ENCODE results near the gene GPR146.
A peak's percentile ranks its signal among the peaks of the same experiment; 100 is the strongest.
"Not testable (repeated sequence)": the region's sequence is repeated elsewhere in the genome, so short reads cannot be mapped to it uniquely, and the experiment has no call there.

The GPR146 gene

DNA sequence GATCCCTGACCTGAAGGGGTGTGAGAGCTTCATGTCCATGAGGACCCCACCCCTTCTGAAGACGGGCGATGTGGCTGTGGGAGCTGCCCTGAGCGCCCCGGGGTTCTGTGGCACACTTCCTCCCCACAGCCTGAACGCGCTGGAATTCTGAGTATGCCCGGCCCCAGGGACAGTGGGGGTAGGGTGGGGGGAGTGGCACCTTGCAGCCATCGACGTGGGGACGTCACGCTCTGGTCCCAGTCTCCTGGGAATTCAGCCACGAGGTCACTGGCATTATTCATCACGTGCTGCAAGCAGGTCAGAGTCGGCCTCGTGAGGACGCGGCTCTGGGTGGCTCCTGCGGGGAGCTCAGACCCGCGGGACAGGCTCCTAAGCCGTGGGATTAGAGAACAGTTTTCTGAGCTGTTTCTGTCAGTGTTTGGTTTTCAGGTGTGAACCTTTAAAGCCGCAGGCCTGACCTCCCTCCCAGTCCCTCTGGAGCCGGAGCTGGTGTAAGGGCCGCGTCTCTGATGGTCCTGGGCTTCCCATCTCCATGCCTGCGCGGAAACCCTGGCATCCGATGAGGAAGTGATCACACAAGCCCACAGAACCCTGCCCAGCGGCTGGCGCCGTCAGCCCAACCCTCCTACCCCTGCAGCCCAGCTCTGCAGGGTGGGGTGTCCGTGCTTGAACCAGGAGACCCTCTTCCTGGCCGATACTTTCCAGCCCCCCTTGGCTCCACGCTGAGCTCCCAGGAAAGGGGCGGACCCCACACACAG lies 16.1 kb downstream of the GPR146 start:
- no peak for DNase-seq

- DNase-seq, result no peak
Measured at GRCh38 chr7:1061180-1061579, 16.8 kb downstream of the GPR146 start.

DNA sequence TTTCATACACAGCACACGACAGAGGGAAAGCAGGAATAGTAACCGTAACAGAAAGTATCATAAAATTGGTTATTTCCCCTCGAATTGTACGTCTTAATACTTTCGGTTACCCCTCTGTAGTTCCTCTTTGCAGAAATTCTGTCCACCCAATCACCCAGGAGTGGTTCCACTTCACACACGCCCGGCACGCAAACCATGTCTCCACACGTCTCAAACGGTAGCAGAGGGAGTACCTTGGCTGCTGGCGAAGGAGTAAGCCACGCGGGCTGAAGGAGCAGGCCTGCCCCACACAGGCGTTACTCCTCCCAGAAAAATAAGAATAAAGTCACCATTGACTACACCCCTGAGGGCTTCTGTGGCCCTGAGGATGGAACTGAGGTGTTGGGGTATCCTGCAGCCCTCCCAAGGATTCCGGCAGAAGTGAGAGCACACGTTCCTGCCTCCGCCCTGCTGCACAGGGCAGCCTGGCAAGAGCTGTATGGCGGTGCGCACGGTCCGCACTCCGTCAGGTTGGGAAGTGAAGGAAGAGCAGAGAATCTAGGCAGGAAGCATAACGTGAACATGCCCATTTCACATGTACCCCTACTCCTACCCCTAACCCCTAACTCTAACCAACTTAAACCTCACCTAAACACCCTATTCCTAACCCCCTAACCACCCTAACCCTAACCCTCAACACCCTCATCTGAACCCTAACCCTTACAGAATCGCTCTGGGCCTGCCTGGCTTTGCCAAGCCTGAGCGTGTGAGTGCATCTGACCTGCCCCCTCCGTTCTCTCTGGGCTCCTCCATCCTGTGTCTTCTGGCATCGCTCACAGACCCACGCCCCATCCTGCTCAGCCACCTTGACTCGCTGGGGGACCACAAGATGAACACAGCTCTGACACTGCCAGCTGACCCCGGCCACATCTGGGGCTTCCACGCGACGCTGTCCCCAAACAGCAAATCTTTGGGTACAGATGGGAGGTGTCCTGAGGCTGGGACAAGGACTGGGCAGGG lies 18.2 kb downstream of the GPR146 start:
- no peak for DNase-seq

DNA sequence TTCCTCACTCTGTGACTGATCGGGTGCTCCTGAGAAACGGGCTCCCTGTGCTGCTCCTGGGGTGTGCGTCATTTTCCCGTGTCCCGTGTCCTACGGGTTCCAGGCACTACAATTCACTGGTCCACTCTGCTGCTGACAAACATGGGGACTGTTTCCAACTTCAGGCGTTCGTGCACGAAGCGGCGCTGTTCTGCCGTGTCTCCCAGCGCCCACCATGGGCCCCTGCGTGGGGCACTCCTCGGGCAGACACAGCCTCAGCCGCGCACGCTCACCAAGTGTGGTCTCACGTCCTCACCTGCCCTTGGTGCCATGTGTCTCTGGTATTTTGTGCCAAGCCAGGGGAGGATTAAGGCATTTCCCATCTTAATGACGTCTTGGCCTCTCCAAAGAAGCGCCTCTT lies 19.0 kb downstream of the GPR146 start:
- no peak for DNase-seq

DNA sequence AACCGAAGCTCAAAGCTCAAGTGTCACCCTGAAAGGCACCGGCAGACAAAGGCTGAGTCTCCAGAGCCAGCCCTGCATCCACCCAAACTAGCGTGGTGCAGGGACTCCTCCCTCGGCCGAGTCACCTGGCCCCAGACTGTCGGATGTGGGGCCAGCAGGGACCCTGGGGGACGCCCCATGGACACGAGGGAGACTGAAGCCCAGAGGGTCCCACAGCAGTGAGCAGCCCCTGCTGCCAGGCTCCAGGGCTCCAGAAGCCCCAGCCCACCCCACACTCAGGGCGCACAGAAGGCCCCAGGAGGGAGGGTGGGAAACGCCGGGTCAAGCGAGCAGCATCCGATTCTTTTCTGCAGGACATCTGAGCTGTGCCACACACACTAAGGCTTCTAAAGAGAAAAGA lies 20.2 kb downstream of the GPR146 start:
- DNase-seq, result no peak

DNA sequence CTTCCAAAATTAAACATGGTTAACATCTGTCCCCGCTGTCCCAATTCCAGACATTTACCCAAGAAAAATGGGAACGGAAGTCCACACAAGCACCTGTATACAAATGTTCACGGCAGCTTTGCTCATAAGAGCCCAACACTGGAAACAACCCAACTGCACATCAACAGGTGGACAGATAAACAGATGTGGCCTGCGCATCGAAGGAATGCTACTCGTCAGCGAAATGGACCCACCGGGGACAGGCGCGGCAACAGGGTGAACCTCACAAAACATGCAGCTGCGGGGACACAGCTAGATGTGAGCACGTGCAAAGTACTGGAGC lies 20.9 kb downstream of the GPR146 start:
- DNase-seq, result no peak

DNA sequence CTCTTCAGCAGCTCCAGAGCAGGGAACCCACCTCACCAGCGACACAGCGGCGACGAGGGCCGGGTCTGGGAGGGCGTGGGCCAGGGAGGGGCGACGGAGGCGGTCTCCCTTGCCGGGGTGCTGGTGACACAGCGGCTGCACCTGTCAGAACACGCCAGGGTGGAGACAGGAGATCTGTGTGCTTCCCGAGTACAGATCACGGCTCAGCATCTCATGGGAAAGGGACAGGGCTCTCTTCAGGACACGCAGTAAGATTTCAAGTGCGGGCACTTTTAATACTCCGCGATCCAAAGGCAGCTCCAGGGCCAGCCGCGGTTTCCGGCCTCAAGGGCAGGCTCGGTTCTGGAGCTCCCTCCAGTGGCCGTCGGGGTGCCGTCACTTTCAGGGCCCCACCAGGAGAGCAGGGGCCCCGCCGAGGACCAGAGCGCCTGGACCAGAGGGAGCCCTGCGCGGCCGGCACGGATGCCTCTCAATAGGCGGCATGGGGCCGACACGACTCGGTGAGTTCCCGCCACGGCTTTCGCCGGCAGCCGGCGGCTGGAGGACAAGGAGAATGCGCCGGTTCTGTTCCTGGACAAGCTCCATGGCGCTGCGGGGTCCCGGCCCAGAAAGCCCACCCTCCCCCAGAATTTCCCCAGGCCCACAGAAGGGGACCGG lies 21.4 kb downstream of the GPR146 start:
- DNase-seq, result peak; percentile 87

DNA sequence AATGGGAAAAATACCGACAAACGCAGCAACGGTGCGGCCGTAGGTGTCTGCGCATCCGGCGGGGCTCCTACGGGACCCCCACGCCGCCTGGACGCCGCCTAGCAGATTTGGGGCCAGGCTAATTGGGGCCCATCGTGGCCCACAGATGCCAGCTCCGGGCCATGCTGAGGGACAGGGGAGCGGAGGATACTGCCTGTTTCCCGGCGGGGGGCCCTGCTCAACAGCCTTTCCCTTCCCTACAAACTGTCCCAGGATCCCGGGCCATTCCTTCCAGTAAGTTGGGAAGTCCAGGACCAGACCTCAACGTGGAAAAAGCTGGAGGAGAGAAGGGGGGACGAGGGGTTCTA lies 21.9 kb downstream of the GPR146 start:
- no peak for DNase-seq

DNA sequence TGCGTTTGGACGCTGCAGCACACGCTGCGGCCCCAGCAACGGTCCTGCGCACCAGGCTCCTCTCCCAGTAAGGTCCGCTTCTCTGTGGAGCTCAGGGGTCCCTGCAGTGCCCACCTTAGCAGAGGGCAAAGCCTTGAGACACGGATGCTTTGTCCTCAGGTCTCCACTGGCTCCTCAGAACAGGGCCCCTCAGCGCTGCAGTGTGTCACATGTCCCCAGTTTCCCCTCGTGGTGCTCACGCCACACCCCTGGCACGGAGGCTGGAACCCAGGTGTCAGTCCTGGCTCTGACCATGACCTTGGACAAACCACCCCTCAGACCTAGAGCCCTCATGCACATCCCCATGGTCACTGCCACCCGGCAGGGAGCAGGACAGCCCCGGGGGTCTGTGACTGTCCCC lies 23.7 kb downstream of the GPR146 start:
- DNase-seq, result no peak

- DNase-seq, result no peak
Measured at GRCh38 chr7:1068619-1069018, 24.3 kb downstream of the GPR146 start.

GRCh38 chr7:1070544-1071011 lies 26.2 kb downstream of the GPR146 start:
- no peak for DNase-seq

GRCh38 chr7:1071731-1072254 lies 27.4 kb downstream of the GPR146 start:
- no peak for DNase-seq

- no peak for DNase-seq
Measured at GRCh38 chr7:1073142-1073977, 29.0 kb downstream of the GPR146 start.

- not testable (repeated sequence) for DNase-seq
Measured at GRCh38 chr7:1074018-1074417, 29.7 kb downstream of the GPR146 start.

GRCh38 chr7:1074593-1075431 lies 30.5 kb downstream of the GPR146 start:
- no peak for DNase-seq

GRCh38 chr7:1076184-1077072 lies 32.1 kb downstream of the GPR146 start:
- DNase-seq, result no peak

DNA sequence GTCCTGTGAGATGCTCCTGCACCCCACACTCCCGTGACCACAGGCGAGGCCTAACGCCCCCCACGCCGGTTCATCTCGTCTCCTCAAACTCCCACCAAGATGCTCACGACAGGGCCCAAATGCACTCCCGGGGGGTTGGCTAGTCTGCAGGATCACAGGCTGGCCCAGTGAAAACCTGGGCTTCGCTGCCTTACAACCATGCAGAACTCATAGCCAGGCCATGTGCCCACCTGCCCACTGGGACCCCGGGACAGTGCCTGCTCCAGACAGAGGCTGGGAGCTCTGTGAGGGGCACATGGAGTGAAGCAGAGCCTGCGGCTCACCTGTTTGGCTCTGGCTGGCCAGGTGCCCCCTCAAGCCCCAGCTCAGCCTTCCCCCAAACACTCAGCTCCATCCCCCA lies 34.2 kb downstream of the GPR146 start:
- no peak for DNase-seq

DNA sequence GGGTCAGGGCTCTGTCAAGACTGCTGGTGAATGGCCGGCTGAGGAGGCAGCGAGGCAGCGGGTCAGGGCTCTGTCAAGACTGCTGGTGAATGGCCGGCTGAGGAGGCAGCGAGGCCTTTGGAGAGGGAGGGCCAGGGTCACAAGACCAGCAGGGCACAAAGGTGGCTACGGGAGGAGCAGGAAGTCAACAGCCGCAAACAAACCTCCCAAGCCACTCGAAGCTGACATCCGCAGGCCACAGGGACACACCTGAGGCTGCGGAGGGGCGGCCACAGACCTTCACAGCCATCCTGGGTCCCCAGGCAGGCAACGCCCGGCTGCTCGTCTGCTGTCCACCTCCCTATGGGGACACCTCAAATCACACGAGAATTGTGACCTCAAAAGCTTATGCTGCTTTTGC lies 34.6 kb downstream of the GPR146 start:
- DNase-seq, result no peak

DNA sequence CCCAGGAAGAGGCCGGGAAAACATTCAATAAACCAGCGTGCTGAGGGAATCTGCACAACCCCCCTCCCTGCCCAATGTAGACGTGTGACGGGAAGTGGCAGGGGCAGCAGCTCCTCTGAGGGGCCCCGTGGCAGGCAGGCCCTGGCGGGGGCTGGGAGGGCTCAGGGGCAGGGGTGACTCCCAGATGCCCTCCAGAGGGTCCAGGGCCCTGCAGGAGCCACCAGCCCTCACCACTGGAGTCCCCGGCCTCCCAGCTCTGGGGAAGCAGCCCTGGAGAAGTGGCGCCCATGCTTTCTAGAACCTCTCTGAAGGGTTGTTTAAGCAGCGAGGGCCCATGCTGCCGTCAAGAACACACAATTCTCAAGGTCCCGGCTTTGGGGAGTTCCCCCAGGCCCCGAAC lies 35.2 kb downstream of the GPR146 start:
- no peak for DNase-seq

DNA sequence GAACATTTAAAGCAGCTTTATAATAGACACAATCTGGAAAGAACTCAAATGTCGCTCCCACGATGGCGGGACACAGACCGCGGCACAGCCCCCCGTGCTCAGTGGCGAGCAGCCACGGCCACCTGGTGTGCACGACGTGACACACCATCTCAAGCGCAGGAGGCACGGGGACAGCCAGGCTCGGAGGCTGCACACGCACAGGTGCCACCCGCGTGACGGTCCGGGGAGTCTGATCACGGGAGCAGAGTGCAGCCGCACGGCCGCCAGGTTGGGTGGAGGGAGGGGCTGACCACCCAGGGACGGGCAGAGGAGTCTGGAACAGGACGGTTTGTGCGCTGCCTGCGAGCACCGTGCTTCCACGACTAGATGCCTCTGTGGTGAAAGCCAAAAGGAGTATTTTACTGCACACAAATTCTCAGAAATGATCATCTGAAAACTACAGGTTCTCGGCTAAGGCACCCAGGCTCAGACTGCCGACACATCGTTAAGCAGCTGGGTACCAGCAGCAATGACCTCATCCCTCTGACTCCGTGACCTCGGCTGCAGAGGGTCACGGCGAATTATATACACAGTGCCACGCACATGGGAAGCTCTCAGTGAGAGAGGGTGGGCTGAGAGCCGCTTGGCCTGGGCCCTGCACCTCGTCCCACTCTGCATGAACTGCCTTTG lies 36.0 kb downstream of the GPR146 start:
- DNase-seq, result no peak

Measured in stimulated activated CD4-positive, alpha-beta T cell treated with anti-CD3 and anti-CD28 coated beads, Interleukin-15, amount 100 ng/mL, for 24 hours (primary cell).